Esophagus mucosa (tissue), 1 donor: ENCODE results near the gene SMIM41. TPM values are rescaled to one million over a fixed set of nuclear protein-coding genes. Genes with fewer than 3 reads are reported as not detected.
A peak's percentile ranks its signal among the peaks of the same experiment; 100 is the strongest.

Experiments
- ATAC-seq: fragments of 200-7000 bp; cut with Tn5 transposase; one replicate; pipeline ENCODE4 v1.9.1; 2020
- total RNA-seq: library from RNA; stranded (reverse); gene quantifications from one replicate; pipeline ENCODE4 v1.2.4, GENCODE V29; 2023
- donor health status: DM: yes; HTN: yes; CAD: no.

Gene SMIM41
- total RNA-seq, 1 donor from 2014 or later = not detected

GRCh38 chr12:52050758-52051541, 28.6 kb upstream of the SMIM41 start, which contains the start of gene NR4A1:
TSS of gene NR4A1 (plus strand) at chr12:52051442. CDS start at chr12:52054329, 2,887 bp downstream.
- peak; percentile 88 for ATAC-seq

DNA sequence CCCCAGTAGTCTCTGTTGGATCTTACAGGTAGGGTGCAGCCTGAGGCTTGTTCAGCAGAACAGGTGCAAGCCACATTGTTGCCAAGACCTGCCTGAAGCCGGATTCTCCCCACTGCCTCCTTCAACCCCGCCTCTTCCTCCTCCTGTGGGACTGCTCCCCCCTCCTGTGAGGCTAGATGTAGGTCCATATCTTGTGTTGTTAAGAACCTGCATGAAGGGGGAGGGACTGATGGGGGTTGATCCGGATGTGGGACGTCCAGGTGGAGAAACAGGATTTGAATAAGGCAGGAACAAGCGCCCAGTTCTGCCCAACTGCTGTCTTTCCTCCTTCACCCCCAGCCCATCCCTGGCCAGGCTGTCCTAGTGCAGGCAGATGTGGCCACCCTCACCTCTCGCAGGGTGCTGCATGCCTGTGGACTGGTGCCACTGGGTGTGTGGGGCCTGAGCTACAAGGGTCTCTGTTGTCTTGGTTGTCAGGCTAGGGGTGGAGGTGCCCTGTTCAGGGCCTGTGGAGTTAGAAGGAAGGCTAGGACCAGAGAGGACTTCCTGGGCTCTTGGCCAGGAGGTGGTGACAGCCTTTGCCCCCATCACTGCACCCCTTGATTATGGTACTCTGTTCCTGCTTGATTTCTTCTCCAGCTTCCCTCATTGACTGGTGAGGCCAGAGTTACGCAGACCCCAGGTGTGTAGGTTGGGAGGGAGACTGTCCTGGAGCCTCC, 26.9 kb upstream of the SMIM41 start:
- peak; percentile 2 for ATAC-seq

DNA sequence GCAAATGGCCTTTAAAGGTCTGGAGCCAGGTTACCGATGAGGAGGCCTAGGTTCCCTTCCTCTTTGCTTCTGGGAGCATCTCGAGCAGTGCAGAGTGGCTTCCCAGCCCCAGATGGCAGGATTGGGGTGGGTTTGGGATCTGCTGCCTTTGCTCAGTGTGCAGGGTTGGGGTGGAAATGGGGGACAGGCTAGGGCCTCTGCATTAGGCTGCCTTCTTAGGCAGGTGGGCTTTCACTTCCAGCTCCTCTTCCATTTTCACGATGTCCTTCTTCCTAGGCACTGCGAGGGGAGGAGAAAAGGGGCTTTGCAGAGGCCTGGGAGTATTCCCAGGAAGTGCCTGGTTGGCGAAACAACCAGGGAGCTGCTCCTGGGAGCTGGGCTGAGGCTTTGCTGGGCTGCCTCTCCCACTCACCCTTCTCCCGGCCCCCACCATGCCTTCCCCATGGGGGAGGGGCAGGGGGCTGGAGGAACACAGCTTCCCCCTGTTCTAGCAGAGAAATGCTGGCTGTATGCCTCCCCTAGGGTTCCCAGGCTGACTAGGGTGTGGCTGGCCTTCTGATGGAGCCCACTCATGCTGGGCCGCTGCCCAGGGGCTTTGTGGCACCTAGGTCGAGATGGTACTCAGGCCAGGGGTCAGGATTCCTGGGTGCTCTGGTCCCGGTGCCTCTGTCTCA, 25.8 kb upstream of the SMIM41 start:
- ATAC-seq = no peak

- ATAC-seq = no peak
Measured at GRCh38 chr12:52054231-52054832, 25.2 kb upstream of the SMIM41 start.

- no peak for ATAC-seq
Measured at GRCh38 chr12:52054833-52055730, 24.4 kb upstream of the SMIM41 start.

- no peak for ATAC-seq
Measured at GRCh38 chr12:52055731-52056711, 23.5 kb upstream of the SMIM41 start.

DNA sequence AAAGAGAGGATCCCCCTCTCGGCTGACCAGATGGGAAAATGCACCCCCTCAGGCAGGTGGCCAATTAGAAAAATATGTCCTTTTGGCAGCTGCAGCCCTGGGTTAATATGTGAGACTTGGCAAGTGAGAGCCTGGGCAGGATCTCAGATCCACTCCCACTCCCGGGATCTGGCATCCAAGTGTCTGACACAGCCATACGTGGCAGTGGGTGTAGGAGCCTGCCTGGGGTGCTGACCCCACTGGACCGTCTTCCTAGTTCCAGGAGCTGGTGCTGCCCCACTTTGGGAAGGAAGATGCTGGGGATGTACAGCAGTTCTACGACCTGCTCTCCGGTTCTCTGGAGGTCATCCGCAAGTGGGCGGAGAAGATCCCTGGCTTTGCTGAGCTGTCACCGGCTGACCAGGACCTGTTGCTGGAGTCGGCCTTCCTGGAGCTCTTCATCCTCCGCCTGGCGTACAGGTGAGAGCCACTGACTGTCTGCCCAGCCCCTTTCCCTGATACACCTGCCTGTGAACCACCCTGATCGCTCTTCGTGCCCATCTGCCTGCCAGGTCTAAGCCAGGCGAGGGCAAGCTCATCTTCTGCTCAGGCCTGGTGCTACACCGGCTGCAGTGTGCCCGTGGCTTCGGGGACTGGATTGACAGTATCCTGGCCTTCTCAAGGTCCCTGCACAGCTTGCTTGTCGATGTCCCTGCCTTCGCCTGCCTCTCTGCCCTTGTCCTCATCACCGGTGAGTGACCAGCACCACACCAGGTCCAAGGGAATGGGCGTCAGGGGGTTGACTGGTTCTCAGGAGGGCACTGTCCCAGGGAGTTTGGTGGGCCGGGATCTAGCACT, 22.5 kb upstream of the SMIM41 start:
- no peak for ATAC-seq

DNA sequence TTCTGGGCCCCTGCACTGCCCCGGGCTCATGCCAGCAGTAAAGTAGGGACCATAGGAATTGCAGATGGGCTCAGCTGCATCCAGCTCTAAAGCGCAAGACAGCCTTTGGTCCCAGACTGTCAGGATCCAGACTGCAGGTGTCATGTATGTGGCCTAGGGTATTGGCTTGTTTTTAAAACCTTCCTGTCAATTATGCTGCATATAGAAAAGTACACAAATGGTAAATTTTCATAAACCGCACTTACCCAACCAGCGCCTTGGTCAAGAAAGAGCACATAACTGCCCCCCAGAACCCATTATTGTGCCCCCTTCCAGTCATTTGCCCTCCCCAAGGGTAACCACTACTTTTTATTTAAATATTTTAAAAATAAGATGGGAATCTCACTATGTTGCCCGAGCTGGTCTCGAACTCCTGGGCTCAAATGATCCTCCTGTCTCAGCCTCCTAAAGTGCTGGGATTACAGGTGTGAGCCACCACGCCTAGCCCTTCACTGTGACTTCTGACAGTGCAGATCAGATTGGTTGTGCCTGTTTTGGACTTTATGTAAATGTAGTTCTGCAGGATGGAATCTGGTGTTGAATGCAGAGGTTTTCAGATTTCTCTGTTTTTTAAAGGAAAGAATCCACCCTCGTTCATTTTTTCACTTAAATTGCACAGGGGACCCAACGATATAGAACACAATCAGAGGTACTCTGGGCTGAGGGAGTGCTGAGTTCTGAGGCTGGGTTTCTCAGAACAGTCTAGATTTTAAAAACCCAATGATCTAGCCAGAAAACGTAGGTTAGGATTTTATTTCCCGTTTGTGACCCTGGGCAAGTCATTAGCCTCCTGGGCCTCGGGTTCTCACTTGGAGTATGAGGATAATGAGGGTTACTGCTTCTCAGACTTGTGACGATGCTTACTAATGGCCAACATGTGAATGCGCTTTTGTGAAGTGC, 21.6 kb upstream of the SMIM41 start:
- ATAC-seq = no peak

- no peak for ATAC-seq
Measured at GRCh38 chr12:52058631-52059361, 20.7 kb upstream of the SMIM41 start.

DNA sequence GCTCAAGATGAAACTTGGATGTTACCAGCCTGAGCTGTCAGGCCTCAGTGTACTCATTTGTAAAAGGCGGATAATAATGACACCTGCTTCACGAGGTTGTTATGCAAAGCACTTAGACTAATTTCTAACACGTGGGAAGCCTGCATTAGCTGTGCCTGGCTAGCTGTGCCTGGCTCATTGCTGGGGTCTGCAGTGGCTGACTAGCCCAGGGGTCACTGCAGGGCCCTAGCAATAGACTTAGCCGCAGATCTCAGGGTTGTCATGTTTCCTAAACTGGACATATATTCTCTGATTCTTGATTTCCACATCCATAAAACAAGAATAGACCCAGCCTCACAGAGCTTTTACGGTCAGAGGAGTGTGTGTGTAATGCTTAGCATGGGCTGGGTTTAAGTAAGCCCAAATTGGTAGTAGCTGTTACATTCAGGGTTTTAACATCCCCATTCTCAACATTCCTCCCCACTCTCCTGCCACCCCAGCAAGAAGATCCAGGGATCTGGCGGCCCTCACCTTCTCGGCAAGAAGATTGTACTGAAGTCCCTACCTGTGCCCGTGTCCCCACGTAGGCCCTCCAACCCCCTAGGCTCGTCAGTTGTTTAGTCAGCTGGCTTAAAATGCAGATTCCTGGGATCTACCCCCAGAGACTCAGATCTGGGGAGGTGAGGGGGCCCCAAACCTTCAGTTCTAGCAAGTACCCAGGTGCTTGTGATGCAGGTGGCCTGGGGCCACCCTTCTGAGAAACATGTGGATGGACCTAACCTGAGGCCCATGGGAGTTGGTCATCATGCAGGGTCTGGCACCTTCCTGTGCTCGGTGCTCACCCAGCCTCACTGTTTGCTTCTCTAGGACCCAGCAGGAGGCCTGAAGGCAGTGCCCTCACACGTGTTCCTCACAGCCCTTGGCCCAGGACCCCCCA, 19.7 kb upstream of the SMIM41 start:
- ATAC-seq = no peak

GRCh38 chr12:52060498-52061177, 18.9 kb upstream of the SMIM41 start:
- ATAC-seq = no peak

GRCh38 chr12:52061470-52062166, 17.9 kb upstream of the SMIM41 start:
- no peak for ATAC-seq

DNA sequence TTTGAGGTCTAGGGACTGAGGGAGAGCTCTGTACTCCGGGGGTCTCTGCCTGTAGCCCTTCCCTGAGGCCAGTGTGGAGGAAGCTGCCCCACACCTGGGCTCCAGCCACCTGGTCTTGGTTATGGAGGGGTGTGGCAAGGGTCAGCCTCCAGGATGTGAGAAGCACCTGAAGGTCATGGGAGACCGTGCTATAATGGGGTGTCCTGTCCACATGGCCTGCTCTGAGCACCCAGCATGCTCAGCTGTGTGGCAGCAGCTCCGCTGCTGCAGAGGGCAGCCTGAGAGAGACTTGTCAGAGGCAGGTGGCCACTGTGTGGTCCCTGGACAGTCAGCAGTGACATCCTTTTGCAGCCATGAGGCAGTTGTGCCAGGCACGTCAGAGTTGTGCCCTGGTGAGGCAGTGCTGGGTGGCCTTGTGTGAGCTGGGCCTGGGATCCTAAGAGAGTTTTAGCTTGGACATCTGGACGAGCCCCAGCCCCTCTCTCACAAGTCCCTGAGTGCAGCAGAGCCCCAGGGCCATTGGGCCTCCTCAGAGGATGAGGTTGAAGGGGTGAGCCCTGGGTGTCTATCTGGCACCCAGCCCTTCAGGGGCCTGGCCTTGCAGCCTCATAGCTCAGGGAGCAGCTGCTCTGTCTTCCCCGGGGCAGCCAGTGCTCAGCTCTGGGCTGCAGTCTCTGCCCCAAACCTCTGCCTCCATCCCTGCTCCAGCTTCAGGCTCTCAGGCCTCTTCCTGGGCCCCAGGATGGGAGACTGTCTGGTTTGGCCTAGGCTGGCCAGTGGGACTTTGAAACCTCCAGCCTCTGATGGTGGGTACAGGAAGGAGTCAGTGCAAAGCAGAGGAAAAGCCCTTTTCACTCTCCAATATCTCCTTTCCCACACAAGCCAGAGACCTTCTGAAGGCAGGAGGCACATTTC, 17.1 kb upstream of the SMIM41 start:
- no peak for ATAC-seq
